ENCODE measurements around the gene L3MBTL3. TPM values are rescaled to one million over a fixed set of nuclear protein-coding genes. Genes with fewer than 3 reads are reported as not detected.

L3MBTL3 gene
- total RNA-seq, 1 experiment from 2014 or later, result 31.5 TPM

GRCh38 chr6:129994410-129994809 is 24.0 kb upstream of the L3MBTL3 start:
- RAD21 ChIA-PET (ENCODE audit: low non-redundant PET in 1 of 2, low total read pairs in 2 of 2, uncharacterized antibody in 2 of 2, unreplicated experiment in 2 of 2), result no interaction called here
- Histone ChIP-seq H3K4me3 (replicated peaks in 1 of 2; ENCODE audit: low read depth in 1 of 2, low read length in 2 of 2) (no peak overlapping the region), H3K27ac (ENCODE audit: low read depth, low read length) (no peak overlapping the region), H3K9me2 (ENCODE audit: insufficient read depth) (no peaks in the 10 kb centered on the region), H4K20me1 (ENCODE audit: insufficient read depth) (no peaks in the 10 kb centered on the region), H3K4me2 (ENCODE audit: low read length) (no peak overlapping the region), H3K9ac (ENCODE audit: low read length) (no peak overlapping the region), H2AFZ (ENCODE audit: low read depth, low read length, poor library complexity, severe bottlenecking) (no peak overlapping the region), H3K79me2 (ENCODE audit: insufficient read depth, low read length) (no peaks in the 10 kb centered on the region), H3K9me3 (ENCODE audit: control insufficient read depth in 1 of 2, insufficient read depth in 1 of 2, low read depth in 1 of 2, low read length in 2 of 2) (no peaks in the 10 kb centered on the region), H3K27me3 (ENCODE audit: insufficient read depth, low read length) (no peaks in the 10 kb centered on the region), H3K4me1 (ENCODE audit: control insufficient read depth in 1 of 2, insufficient read depth in 2 of 2, low read length in 2 of 2) (no peaks in the 10 kb centered on the region), H3K36me3 (ENCODE audit: control insufficient read depth in 1 of 2, insufficient read depth in 2 of 2, low read length in 2 of 2) (no peaks in the 10 kb centered on the region)
- no peak for TF ChIP-seq POLR2A (IDR thresholded peaks at IDR 0.05; ENCODE audit: borderline replicate concordance, extremely low read depth, insufficient read depth, insufficient read length)
- no peak for TF ChIP-seq EZH2 (IDR thresholded peaks at IDR 0.05)
- TF ChIP-seq JUND (IDR thresholded peaks at IDR 0.05), result no peak
- no peak for TF ChIP-seq FOSL1 (IDR thresholded peaks at IDR 0.05; ENCODE audit: low read depth)
- TF ChIP-seq POLR2AphosphoS5 (IDR thresholded peaks at IDR 0.05; ENCODE audit: low read depth, low read length), result no peak
- no peak for TF ChIP-seq ATF3 (IDR thresholded peaks at IDR 0.05)
- TF ChIP-seq EZH2phosphoT487 (IDR thresholded peaks at IDR 0.05; ENCODE audit: borderline replicate concordance), result no peak
- TF ChIP-seq TCF7L2 (IDR thresholded peaks at IDR 0.05; ENCODE audit: borderline replicate concordance, extremely low read depth, insufficient read depth, insufficient read length), result no peak
- no peak for TF ChIP-seq YY1 (IDR thresholded peaks at IDR 0.05; ENCODE audit: extremely low read depth, insufficient replicate concordance, low read depth, low read length)
- no peak for TF ChIP-seq RAD21 (IDR thresholded peaks at IDR 0.05; ENCODE audit: low read depth)
- no peak for TF ChIP-seq ZFX (IDR thresholded peaks at IDR 0.05)
- no peak for TF ChIP-seq ZNF274 (IDR thresholded peaks at IDR 0.05; ENCODE audit: low read depth, low read length)
- TF ChIP-seq SP1 (IDR thresholded peaks at IDR 0.05; ENCODE audit: low read depth), result no peak
- TF ChIP-seq REST (IDR thresholded peaks at IDR 0.05; ENCODE audit: low read depth), result no peak
- TF ChIP-seq ZBTB33 (IDR thresholded peaks at IDR 0.05; ENCODE audit: extremely low read depth, insufficient replicate concordance, low read length), result no peak
- TF ChIP-seq EGR1 (IDR thresholded peaks at IDR 0.05; ENCODE audit: low read depth), result no peak
- TF ChIP-seq CTCF (IDR thresholded peaks at IDR 0.05 in 2 of 3, conservative IDR thresholded peaks at IDR 0.05 in 1 of 3; ENCODE audit: borderline replicate concordance in 1 of 3, insufficient read depth in 1 of 3, low read depth in 2 of 3, low read length in 2 of 3), result no peak
- no peak for TF ChIP-seq SIN3A (IDR thresholded peaks at IDR 0.05; ENCODE audit: low read depth)
- TF ChIP-seq ELF1 (IDR thresholded peaks at IDR 0.05; ENCODE audit: borderline replicate concordance, low read depth), result no peak
- no TSS peak for BruUV-seq (replicated peaks)
- intact Hi-C loops (cut with micrococcal nuclease), result no loop called here
- ATAC-seq, result no peak
- no peak for DNase-seq (ENCODE audit: low read depth, low spot score)
- POLR2A ChIA-PET, result no interaction called here
- CTCF ChIA-PET, result no interaction called here

Data from HCT116 (cell line).